HG03025 (cell line): ENCODE measurements around the gene PTPRG.

Experiments used
- ATAC-seq: cut with Tn5 transposase; IDR thresholded peaks from one replicate; pipeline ENCODE4 v1.9.1; 2021; ENCODE audit warnings: mild to moderate bottlenecking, moderate library complexity; ENCODE audit not compliant: unreplicated experiment, low FRiP score

Gene PTPRG

GRCh38 chr3:62065985-62066693 lies 504.8 kb downstream of the PTPRG start:
- ATAC-seq = no peak

- ATAC-seq = no peak
Measured at GRCh38 chr3:62068337-62068736, 507.0 kb downstream of the PTPRG start.

DNA sequence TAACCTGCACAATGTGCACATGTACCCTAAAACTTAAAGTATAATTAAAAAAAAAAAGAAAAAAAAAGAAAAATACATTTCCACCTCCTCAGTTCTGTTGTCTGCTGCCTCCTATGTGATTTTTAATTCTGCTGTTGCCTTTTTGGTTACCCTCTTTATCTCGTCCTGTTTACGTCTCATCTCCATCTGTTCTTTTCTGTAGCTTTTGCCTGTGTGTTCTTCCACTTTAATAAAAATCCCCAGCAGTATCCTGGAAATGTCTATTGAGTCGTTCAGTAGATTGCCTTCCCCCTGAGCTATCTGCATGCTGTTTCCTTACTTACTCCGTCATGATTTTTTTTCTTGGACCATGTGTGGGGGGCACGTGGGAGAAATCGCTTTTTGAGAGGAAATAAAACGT lies 509.5 kb downstream of the PTPRG start:
- ATAC-seq = no peak

- ATAC-seq = no peak
Measured at GRCh38 chr3:62073038-62073437, 511.7 kb downstream of the PTPRG start.

GRCh38 chr3:62084558-62084957 lies 523.2 kb downstream of the PTPRG start:
- ATAC-seq = no peak

DNA sequence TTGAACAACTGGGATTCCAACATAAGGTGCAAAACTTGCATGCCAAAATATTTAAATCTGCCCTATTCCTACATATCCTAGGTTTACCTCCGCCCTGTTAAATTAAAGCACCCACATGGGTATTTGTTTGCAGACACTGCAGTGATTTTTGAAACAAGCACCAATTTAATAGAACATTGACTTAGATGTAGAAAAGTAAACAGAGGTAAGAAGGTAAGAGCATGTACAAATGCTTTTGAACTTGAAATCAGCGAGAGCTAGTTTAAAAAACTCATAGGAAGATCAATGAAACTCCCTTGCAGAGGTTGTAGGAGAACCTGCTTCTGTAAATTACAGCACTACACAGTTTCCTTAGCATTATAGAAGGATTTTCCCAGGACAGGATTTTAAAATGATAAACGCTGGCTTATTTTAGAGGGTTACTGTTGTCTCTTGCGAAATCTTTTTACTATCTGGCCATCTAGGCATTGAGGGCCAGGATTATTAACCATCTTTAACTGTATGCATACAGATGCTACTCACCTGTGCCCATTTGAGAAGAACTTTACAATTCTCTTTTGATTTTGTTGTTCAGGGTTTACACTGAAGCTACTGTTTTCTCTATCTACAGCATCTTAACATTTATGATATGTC lies 527.2 kb downstream of the PTPRG start:
- no peak for ATAC-seq

GRCh38 chr3:62090066-62090465 lies 528.7 kb downstream of the PTPRG start:
- ATAC-seq = no peak

DNA sequence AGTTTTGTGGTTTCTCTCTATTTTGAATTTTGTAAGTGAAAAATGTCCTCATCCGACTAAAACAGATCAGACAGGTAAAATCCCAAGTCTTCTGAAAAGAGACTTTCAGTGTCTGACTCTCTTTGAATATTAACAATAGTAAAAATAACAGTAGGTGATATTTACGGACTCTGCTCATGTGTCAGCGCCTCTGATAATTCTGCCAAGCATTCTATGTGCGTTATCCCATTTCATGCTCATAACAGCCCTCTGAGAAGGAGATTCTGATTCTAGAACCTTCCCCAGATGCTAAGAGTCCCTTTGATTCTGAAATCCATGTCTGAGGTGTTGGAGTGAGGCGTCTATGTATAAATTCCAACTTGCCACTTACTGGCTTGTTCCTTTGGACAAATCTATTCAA lies 529.1 kb downstream of the PTPRG start:
- ATAC-seq = no peak

DNA sequence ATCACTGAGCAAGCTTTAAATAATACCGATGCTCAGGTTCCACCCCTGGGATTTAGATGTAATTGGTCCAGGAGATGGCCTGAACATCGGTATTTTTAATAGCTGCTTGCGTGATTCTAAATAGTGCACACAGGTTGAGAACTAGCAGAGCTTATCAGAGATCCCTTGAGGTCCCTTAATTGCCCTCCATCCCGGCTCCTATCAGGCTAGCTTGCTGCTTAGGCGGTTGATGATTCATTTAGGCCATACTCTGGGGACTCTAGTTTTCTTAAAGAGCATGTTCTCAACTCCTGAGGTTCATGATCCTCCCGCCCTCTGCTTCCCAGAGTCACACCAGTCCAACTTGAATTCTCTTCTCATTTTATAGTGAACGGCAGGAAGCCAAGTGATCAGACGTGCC lies 531.7 kb downstream of the PTPRG start:
- ATAC-seq = no peak

DNA sequence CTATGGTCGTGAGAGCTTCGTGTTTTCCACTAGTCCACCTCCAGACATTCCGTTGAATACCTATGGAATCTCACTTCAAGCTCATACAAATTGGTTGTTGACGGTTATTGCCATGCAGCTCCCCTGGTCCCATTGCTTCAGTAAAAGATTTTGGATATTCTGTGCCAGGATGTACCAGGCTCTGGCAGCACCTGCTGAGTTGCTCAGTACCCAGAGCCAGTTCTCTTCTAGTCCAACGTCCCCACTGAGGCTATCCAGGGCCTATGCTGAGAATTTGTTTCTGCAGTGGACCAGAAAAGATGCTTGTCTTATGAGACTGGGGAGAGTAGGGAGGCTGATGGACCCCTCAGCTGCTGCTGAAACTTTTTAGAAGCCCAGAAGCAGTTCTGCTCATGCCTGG lies 533.1 kb downstream of the PTPRG start:
- ATAC-seq = no peak

DNA sequence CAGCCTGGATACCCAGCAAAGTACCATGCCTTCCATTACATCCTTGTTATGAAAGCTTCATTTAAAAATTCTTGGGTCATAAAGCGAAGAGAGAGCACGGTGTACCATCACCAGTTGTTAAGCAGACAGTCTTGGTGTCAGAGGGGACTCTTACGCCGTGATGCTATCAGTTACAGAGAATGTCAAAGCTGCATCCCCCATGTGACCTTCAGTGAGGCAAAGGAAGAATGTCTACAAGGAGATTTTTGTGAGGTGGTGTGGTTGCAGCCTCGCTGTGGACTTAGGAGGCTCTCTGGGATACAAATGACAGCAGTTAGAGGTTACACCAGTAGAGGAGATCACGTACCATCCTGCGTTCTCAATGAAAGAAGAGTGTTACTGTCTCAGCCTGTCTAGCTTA lies 533.7 kb downstream of the PTPRG start:
- no peak for ATAC-seq

GRCh38 chr3:62095756-62096155 lies 534.4 kb downstream of the PTPRG start:
- no peak for ATAC-seq

GRCh38 chr3:62096521-62096920 lies 535.1 kb downstream of the PTPRG start:
- ATAC-seq = no peak

DNA sequence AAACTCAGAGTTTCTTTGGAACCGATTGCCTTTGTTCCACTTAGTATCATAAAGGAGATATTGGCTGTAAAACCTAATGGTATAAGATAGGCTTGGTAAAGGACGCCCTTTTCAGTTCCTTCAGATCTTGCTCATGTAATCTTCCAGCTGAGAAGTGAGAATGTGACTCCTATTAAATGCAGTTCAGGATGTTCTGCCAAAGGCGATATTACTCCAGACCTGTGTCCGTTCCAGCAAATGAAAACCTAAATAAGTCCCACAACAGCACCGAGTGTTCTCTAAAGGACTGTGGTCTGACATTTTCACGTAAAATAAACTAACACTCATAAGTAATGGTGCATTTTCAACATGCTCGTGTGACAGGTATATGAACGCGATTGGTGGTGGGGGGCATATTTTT lies 535.8 kb downstream of the PTPRG start:
- no peak for ATAC-seq

- no peak for ATAC-seq
Measured at GRCh38 chr3:62098646-62099365, 537.4 kb downstream of the PTPRG start.

DNA sequence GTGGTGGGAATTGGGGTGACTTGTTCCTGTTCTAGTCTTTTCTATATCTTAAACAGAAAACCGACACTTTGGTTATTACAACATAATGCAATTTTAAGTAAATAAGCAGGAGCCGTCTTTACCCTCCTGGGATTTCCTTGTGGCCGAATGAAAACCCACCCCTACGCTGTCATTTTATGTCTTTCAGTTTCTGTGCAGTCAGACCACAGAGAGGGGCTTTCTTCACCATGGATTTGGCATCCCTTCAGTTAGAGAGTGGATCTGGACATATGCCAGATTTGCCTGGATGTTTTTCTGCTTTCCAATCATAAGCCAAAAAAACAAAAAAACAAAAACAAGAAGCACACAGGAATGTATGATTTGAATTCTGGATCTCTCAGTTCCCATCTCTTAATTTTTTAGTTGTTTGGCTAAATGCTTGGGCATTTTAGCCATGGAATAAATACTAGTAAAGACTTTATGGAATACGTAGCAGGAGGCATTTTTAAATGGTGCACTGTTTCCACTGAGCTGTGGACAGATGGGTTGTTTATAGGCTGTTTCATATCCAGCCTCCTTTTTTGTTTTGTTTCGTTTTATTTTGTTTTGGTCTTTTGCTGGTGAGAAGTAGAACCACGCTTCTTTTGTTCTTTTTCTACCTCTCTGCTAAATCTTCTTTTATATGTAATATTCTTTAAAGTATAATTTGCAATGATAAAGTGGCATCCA lies 539.1 kb downstream of the PTPRG start:
- no peak for ATAC-seq

- no peak for ATAC-seq
Measured at GRCh38 chr3:62101488-62101887, 540.1 kb downstream of the PTPRG start.

DNA sequence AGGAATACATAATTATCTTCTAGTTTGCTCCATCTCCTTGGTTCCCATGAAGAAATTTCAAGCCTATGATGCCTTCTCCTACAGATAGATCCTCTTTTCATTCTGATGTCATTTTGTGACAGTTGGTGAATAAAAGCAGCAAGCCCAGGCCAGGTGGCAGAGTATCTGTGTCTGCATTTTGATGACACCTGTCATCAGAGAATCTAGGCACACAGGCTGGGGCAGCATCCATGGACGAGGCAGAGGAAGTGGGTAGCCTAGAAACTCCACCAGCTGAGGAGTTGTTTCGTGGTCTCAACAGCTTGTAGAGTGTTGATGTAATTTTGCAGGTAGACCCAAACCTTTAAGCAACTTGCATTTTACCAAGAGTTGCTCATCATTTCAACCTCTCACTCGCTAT lies 542.2 kb downstream of the PTPRG start:
- no peak for ATAC-seq

DNA sequence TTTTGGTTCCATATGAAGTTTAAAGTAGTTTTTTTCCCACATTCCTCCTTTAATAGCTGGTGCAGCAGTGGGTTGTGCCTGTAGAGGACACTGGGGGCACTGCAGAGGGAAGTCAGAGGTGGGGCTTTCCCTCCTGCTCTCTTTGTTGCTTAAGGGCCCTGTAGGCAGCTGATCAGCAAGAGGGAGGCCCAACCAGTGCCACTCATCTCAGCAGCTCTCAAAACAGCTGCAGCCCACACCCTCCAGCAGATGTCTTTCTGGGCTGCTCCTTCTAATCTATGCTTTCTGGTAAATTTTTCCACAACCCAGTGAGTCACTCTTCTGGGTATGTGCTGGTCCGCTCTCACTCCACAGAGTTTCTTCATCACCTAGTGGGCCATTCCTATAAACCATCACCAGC lies 548.2 kb downstream of the PTPRG start:
- no peak for ATAC-seq

DNA sequence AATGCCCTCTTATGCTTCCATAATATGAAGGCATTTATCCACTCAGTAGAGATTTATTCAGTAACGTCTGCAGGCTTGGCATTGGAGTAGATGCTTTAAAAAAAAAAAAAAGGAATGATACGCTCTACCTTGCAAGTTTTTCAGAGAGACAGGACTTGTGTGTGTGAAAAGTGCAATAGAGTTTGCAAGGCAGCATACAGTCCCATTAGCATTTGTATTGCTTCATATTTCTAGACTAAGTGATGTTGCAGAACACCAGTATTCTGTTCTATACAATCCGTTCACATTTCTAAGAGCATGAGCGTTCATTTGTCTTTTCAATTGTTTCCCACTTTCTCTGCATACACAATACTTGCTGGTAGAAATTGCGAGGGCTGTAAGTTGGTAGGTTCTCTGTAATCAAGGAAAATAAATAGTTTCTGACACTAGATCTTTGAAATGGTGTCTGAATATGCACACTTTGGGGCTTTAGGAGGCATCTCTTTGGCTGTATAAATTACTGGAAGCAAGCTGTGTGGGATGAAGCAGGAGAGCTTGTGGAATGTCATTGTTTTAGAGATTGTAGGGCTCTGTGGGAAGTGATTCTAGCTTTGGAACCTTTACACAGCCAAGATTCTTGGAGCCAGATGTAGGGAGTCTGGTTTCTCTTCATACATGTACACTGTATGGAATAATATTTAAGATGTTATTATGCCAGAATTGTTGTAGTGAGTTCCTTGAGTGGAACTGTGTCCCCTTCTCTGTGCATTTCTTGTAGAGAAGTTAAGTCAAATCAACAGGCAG lies 549.3 kb downstream of the PTPRG start:
- no peak for ATAC-seq
